HEK293 (cell line): ENCODE measurements around the gene PEPD.

Experiments
- CTCF ChIA-PET: fragments of 350-600 bp; formaldehyde crosslinking; extraction: SDS; loops from one replicate; lab custom pipeline; 2021; ENCODE audit warnings: antibody characterized with exemption; lab: Yijun Ruan, JAX
- POLR2A ChIA-PET: fragments of 300-600 bp; formaldehyde crosslinking; extraction: SDS; loops from one replicate; lab custom pipeline; 2020; ENCODE audit warnings: antibody characterized with exemption, inconsistent platforms; lab: Yijun Ruan, JAX
- H3K27ac ChIP-seq: fragments of 200-500 bp; sonication (Bioruptor generic); 2 replicates; pipeline ENCODE4 v1.5.1; 2014; ENCODE audit warnings: low read depth, low read length, control low read depth, inconsistent platforms; ENCODE audit errors: extremely low read depth
- H3K36me3 ChIP-seq, 2 experiments: fragments of 200-500 bp in 1 of 2; sonication (Bioruptor generic) in 1 of 2; 1 replicate in 1 of 2; 2 replicates in 1 of 2; pipeline ENCODE4 v1.5.1; 2014 to 2017; ENCODE audit warnings: inconsistent platforms in 2 of 2, low read length in 2 of 2; ENCODE audit not compliant: control insufficient read depth in 2 of 2, insufficient read depth in 1 of 2
- H3K4me1 ChIP-seq: fragments of 200-500 bp; sonication (Bioruptor generic); 2 replicates; pipeline ENCODE4 v1.5.1; 2014; ENCODE audit warnings: mild to moderate bottlenecking, low read length, inconsistent platforms; ENCODE audit not compliant: control insufficient read depth, insufficient read depth
- H3K4me3 ChIP-seq: 2 replicates; pipeline ENCODE4 v1.5.1; 2011; ENCODE audit warnings: low read depth, mild to moderate bottlenecking, control low read depth, low read length, moderate library complexity
- H3K9me3 ChIP-seq: fragments of 200-500 bp; sonication (Bioruptor generic); 2 replicates; pipeline ENCODE4 v1.5.1; 2014; ENCODE audit warnings: low read depth, low read length, inconsistent platforms; ENCODE audit not compliant: control insufficient read depth, insufficient read depth
- CTCF ChIP-seq: fragments of 450-650 bp; formaldehyde crosslinking; IDR thresholded peaks from 2 replicates; pipeline ENCODE4 v1.5.1; 2016; ENCODE audit warnings: missing biosample characterization, missing genetic modification characterization
- GLIS1 ChIP-seq: fragments of 450-650 bp; formaldehyde crosslinking; IDR thresholded peaks from 2 replicates; pipeline ENCODE4 v1.5.1; 2016; ENCODE audit warnings: missing biosample characterization, missing genetic modification characterization
- KLF10 ChIP-seq: fragments of 450-650 bp; IDR thresholded peaks from 2 replicates; pipeline ENCODE4 v1.5.1; 2018; ENCODE audit warnings: missing biosample characterization, mild to moderate bottlenecking, missing genetic modification characterization
- MZF1 ChIP-seq: fragments of 450-650 bp; formaldehyde crosslinking; IDR thresholded peaks from 2 replicates; pipeline ENCODE4 v1.5.1; 2017; ENCODE audit warnings: missing biosample characterization, missing genetic modification characterization, borderline replicate concordance
- SCRT2 ChIP-seq: fragments of 450-650 bp; formaldehyde crosslinking; IDR thresholded peaks from 2 replicates; pipeline ENCODE4 v1.5.1; 2016; ENCODE audit warnings: missing biosample characterization, missing genetic modification characterization
- ZFHX2 ChIP-seq: fragments of 450-650 bp; formaldehyde crosslinking; conservative IDR thresholded peaks from 2 replicates; pipeline ENCODE4 v1.5.1; 2016; ENCODE audit warnings: missing biosample characterization, missing genetic modification characterization
- ZFP37 ChIP-seq: fragments of 450-650 bp; formaldehyde crosslinking; IDR thresholded peaks from 2 replicates; pipeline ENCODE4 v1.5.1; 2016; ENCODE audit warnings: missing biosample characterization, missing genetic modification characterization
- ZNF10 ChIP-seq: fragments of 450-650 bp; formaldehyde crosslinking; IDR thresholded peaks from 2 replicates; pipeline ENCODE4 v1.5.1; 2017; ENCODE audit warnings: missing biosample characterization, missing genetic modification characterization
- ZNF112 ChIP-seq: fragments of 450-650 bp; formaldehyde crosslinking; IDR thresholded peaks from 2 replicates; pipeline ENCODE4 v1.5.0; 2017; ENCODE audit warnings: missing biosample characterization, missing genetic modification characterization
- ZNF157 ChIP-seq: fragments of 450-650 bp; formaldehyde crosslinking; IDR thresholded peaks from 2 replicates; pipeline ENCODE4 v1.5.1; 2016; ENCODE audit warnings: missing biosample characterization, missing genetic modification characterization
- ZNF214 ChIP-seq: fragments of 450-650 bp; formaldehyde crosslinking; IDR thresholded peaks from 2 replicates; pipeline ENCODE4 v1.5.1; 2017; ENCODE audit warnings: missing biosample characterization, mild to moderate bottlenecking, missing genetic modification characterization, borderline replicate concordance
- ZNF274 ChIP-seq, 2 experiments: fragments of 200-500 bp in 1 of 2; fragments of 450-650 bp in 1 of 2; sonication (Bioruptor generic) in 1 of 2; formaldehyde crosslinking in 1 of 2; IDR thresholded peaks; 2 replicates each; pipeline versions ENCODE4 v1.5.1 to v1.6.1; 2014 to 2016; ENCODE audit warnings: borderline replicate concordance in 1 of 2, inconsistent platforms in 1 of 2, low read length in 1 of 2, missing biosample characterization in 1 of 2, missing genetic modification characterization in 1 of 2
- ZNF292 ChIP-seq: fragments of 450-650 bp; formaldehyde crosslinking; IDR thresholded peaks from 2 replicates; pipeline ENCODE4 v1.5.1; 2016; ENCODE audit warnings: low read depth, missing biosample characterization, missing genetic modification characterization, borderline replicate concordance
- ZNF37A ChIP-seq: fragments of 450-650 bp; IDR thresholded peaks from 2 replicates; pipeline ENCODE4 v1.5.1; 2018; ENCODE audit warnings: missing biosample characterization, missing genetic modification characterization
- ZNF416 ChIP-seq: fragments of 450-650 bp; formaldehyde crosslinking; IDR thresholded peaks from 2 replicates; pipeline ENCODE4 v1.5.1; 2016; ENCODE audit warnings: missing biosample characterization, missing genetic modification characterization
- ZNF488 ChIP-seq: fragments of 450-650 bp; formaldehyde crosslinking; IDR thresholded peaks from 2 replicates; pipeline ENCODE4 v1.5.1; 2016; ENCODE audit warnings: missing biosample characterization, missing genetic modification characterization
- ZNF558 ChIP-seq: fragments of 450-650 bp; formaldehyde crosslinking; IDR thresholded peaks from 2 replicates; pipeline ENCODE4 v1.5.1; 2016; ENCODE audit warnings: missing biosample characterization, missing genetic modification characterization

PEPD gene

GRCh38 chr19:33508431-33508830, 13.2 kb downstream of the PEPD start:
- ChIA-PET CTCF (no interaction called here), POLR2A (no interaction called here)
- no peaks in the 10 kb centered on the region for H3K4me1 ChIP-seq
- TF ChIP-seq MZF1 (tag by site-specific recombination) (no peak), ZNF416 (tag by site-specific recombination) (no peak), ZNF274 (IDR thresholded peaks at IDR 0.05; ENCODE audit: low read length) (no peak), ZNF274 (tag by site-specific recombination; IDR thresholded peaks at IDR 0.05; ENCODE audit: borderline replicate concordance) (no peak), ZNF214 (no peak), ZNF488 (no peak), ZNF10 (tag by site-specific recombination) (no peak), ZFHX2 (tag by site-specific recombination) (no peak), ZNF292 (tag by site-specific recombination) (no peak), KLF10 (no peak), ZNF558 (tag by site-specific recombination) (no peak), ZNF37A (tag by site-specific recombination) (no peak), ZNF112 (tag by site-specific recombination) (no peak), ZNF157 (no peak), GLIS1 (tag by site-specific recombination) (no peak), CTCF (tag by site-specific recombination) (no peak)
- no peak overlapping the region for H3K4me3 ChIP-seq
- H3K27ac ChIP-seq: no peak overlapping the region
- no peaks in the 10 kb centered on the region for H3K9me3 ChIP-seq
- peaks cover 6 to 19% of the 10 kb centered on the region in 2 experiments; a peak in 2 of 3 replicates for H3K36me3 ChIP-seq

- Histone ChIP-seq H3K4me3 (no peak overlapping the region), H3K4me1 (no peaks in the 10 kb centered on the region), H3K27ac (no peak overlapping the region), H3K36me3 (peaks cover 6 to 19% of the 10 kb centered on the region in 2 experiments; a peak in 2 of 3 replicates), H3K9me3 (no peaks in the 10 kb centered on the region)
- no peak for TF ChIP-seq CTCF (tag by site-specific recombination)
- no peak for TF ChIP-seq GLIS1 (tag by site-specific recombination)
- no peak for TF ChIP-seq ZNF558 (tag by site-specific recombination)
- TF ChIP-seq SCRT2: no peak
- TF ChIP-seq ZFP37 (tag by site-specific recombination): no peak
- ChIA-PET POLR2A (no interaction called here), CTCF (no interaction called here)
Measured at GRCh38 chr19:33508009-33508408, 13.6 kb downstream of the PEPD start.
